Suprapubic skin (tissue), 3 donors: Measurements from ENCODE around the gene MRNIP.

ENCODE experiments used
- EP300 ChIP-seq: sonication (generic); formaldehyde crosslinking; IDR thresholded peaks from one replicate; pipeline ENCODE4 v1.6.1; 2017; ENCODE audit warnings: antibody characterized with exemption
- POLR2A ChIP-seq, 2 donors: fragments of 450-650 bp; IDR thresholded peaks; one replicate each; pipeline ENCODE4 v1.6.1; 2017; ENCODE audit warnings: antibody characterized with exemption in 2 of 2, mild to moderate bottlenecking in 2 of 2, moderate library complexity in 2 of 2
- TF ChIP-seq, protein P1 (sequence below), 2 donors: fragments of 200-600 bp in 1 of 2; fragments of 450-650 bp in 1 of 2; sonication (generic) in 1 of 2; IDR thresholded peaks; one replicate each; pipeline ENCODE4 v1.5.1; 2016 to 2019; ENCODE audit warnings: antibody characterized with exemption in 2 of 2, mild to moderate bottlenecking in 1 of 2, moderate library complexity in 1 of 2

DNA sequence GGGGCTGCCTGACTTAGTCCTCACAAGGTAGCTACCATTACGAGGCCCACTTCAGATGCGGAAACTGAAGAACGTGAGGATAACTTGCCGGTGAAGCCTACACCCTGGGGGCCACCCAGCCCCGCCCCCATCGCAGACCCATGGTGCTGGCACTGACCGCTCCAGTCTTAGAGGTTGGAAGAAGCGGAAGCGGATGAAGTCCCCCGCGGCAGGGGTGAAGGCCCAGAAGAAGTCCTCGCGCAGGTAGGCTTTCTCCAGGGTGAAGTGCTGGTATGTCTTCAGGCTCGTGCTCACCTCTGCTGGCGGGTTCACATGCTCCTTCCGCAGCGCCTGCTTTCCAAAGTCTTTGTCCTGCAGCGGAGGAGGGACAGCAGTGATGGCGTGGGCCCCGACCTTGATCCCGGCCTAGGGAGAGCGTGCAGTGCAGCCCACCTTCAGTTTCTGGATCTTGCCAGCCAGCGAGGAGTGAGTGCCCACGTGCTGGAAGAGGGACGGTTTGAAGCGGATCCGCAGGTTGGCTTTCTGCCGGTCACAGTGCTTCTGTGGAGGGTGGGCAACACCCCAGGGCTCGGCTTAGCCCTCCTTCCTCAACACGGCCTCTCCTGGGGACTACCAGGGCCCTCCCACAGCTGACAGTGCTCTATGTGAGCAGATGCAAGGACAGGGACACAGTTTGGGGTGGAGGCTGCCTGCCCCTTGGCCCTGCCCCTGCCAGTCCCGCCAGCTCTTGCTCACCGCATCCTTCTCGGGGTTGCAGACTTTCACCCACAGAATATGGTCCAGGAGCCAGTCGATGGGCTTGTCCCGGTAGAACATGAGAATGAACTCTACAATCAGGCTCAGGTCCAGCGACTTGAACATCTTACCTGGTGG is 59.6 kb downstream of the MRNIP start:
- TF ChIP-seq, protein P1, sequence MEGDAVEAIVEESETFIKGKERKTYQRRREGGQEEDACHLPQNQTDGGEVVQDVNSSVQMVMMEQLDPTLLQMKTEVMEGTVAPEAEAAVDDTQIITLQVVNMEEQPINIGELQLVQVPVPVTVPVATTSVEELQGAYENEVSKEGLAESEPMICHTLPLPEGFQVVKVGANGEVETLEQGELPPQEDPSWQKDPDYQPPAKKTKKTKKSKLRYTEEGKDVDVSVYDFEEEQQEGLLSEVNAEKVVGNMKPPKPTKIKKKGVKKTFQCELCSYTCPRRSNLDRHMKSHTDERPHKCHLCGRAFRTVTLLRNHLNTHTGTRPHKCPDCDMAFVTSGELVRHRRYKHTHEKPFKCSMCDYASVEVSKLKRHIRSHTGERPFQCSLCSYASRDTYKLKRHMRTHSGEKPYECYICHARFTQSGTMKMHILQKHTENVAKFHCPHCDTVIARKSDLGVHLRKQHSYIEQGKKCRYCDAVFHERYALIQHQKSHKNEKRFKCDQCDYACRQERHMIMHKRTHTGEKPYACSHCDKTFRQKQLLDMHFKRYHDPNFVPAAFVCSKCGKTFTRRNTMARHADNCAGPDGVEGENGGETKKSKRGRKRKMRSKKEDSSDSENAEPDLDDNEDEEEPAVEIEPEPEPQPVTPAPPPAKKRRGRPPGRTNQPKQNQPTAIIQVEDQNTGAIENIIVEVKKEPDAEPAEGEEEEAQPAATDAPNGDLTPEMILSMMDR (IDR thresholded peaks at IDR 0.05) = no peak
- TF ChIP-seq POLR2A (IDR thresholded peaks at IDR 0.05) (no peak), EP300 (no peak)
